Smooth muscle cell (in vitro differentiated cells): ENCODE data around the gene RFT1. TPM values are rescaled to one million over a fixed set of nuclear protein-coding genes. Genes with fewer than 3 reads are reported as not detected.

Experiments used
- DNase-seq: peaks from one replicate; lab custom pipeline; 2025; ENCODE audit not compliant: unreplicated experiment; lab: John Stamatoyannopoulos, UW
- H2AFZ ChIP-seq: fragments of 200-600 bp; sonication (generic); 2 replicates; pipeline ENCODE4 v1.6.0; 2016; ENCODE audit warnings: antibody characterized with exemption, low read depth, mild to moderate bottlenecking
- H3F3A ChIP-seq: fragments of 200-600 bp; sonication (generic); 2 replicates; pipeline ENCODE4 v1.6.0; 2017; ENCODE audit warnings: antibody characterized with exemption, low read depth
- H3K27ac ChIP-seq: fragments of 200-600 bp; sonication (generic); 2 replicates; pipeline ENCODE4 v1.5.1; 2016; ENCODE audit warnings: low read depth, mild to moderate bottlenecking
- H3K27me3 ChIP-seq: fragments of 200-600 bp; sonication (generic); 2 replicates; pipeline ENCODE4 v1.6.1; 2016; ENCODE audit warnings: low read depth, mild to moderate bottlenecking
- H3K36me3 ChIP-seq: fragments of 200-600 bp; sonication (generic); 2 replicates; pipeline ENCODE4 v1.5.1; 2016; ENCODE audit warnings: low read depth
- H3K4me1 ChIP-seq: fragments of 200-600 bp; sonication (generic); 2 replicates; pipeline ENCODE4 v1.5.1; 2016; ENCODE audit warnings: low read depth
- H3K4me2 ChIP-seq: fragments of 200-600 bp; sonication (generic); 2 replicates; pipeline ENCODE4 v1.6.0; 2016; ENCODE audit warnings: mild to moderate bottlenecking
- H3K4me3 ChIP-seq: fragments of 200-600 bp; sonication (generic); 2 replicates; pipeline ENCODE4 v1.5.1; 2016; ENCODE audit warnings: mild to moderate bottlenecking
- H3K79me2 ChIP-seq: fragments of 200-600 bp; sonication (generic); 2 replicates; pipeline ENCODE4 v1.6.0; 2016; ENCODE audit warnings: low read depth, mild to moderate bottlenecking
- H3K9ac ChIP-seq: fragments of 200-600 bp; sonication (generic); 2 replicates; pipeline ENCODE4 v1.6.0; 2016; ENCODE audit warnings: low read depth
- H3K9me3 ChIP-seq: fragments of 200-600 bp; sonication (generic); replicated peaks from 2 replicates; pipeline ENCODE4 v1.5.1; 2016; ENCODE audit warnings: low read depth
- H4K20me1 ChIP-seq: fragments of 200-600 bp; sonication (generic); 2 replicates; pipeline ENCODE4 v1.6.0; 2016; ENCODE audit warnings: low read depth
- WGBS: methylation state at CpG from one replicate; pipeline ENCODE4 v1.1.7; 2016; ENCODE audit warnings: low lambda C conversion rate; 5-methylcytosine and 5-hydroxymethylcytosine counted together
- polyA plus RNA-seq: library from polyadenylated mRNA; unstranded; fragments of >200 nt; fragmentation: Nextera tagmentation; extraction: Ambion mirVana; gene quantifications from 2 replicates; pipeline ENCODE4 v1.2.1, GENCODE V29; 2016
- total RNA-seq: library from RNA; depleted of rRNA; stranded (reverse); fragments of >200 nt; gene quantifications from 2 replicates; pipeline ENCODE4 v1.2.3, GENCODE V29; 2014
- TF ChIP-seq, protein P1 (sequence below): fragments of 200-600 bp; sonication (generic); IDR thresholded peaks from 2 replicates; pipeline ENCODE4 v1.5.1; 2017; ENCODE audit warnings: borderline replicate concordance, mild to moderate bottlenecking, antibody characterized with exemption; ENCODE audit not compliant: insufficient read depth, poor library complexity, severe bottlenecking

Gene RFT1
- total and polyA plus RNA-seq, 2 experiments from 2014 or later = 13.3 to 25.7 TPM

DNA sequence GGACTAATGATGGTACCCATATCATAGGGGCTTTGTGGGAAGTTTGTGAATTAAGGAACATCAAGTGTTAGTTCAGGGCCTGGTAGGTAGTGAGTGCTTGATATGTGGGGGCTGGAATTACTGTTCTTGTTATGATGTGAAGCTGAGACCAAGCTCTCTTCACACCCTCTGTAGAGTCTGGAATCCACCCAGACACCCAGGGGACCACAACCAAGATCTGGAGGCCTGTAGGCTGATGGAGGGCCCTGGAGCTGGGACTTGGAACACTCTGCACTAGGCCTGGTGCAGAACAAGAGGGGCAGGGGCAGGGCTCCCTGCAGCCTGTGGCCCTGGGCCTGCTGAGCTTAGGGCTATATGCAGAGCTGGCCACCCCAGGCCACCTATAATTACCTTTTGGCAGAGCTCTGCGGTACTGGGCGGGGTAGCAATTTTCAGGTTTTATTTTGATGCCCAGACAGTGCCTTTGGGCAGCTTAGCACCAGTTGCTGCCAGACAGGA lies 17.7 kb upstream of the RFT1 start:
- H3K4me3 ChIP-seq = no peak overlapping the region
- no peaks in the 10 kb centered on the region for H3K79me2 ChIP-seq
- H3K9me3 ChIP-seq = no peaks in the 10 kb centered on the region
- H3K27me3 ChIP-seq = no peaks in the 10 kb centered on the region
- H3K9ac ChIP-seq = no peak overlapping the region
- no peak overlapping the region for H3K4me2 ChIP-seq
- H3K4me1 ChIP-seq = no peaks in the 10 kb centered on the region
- TF ChIP-seq, protein P1, sequence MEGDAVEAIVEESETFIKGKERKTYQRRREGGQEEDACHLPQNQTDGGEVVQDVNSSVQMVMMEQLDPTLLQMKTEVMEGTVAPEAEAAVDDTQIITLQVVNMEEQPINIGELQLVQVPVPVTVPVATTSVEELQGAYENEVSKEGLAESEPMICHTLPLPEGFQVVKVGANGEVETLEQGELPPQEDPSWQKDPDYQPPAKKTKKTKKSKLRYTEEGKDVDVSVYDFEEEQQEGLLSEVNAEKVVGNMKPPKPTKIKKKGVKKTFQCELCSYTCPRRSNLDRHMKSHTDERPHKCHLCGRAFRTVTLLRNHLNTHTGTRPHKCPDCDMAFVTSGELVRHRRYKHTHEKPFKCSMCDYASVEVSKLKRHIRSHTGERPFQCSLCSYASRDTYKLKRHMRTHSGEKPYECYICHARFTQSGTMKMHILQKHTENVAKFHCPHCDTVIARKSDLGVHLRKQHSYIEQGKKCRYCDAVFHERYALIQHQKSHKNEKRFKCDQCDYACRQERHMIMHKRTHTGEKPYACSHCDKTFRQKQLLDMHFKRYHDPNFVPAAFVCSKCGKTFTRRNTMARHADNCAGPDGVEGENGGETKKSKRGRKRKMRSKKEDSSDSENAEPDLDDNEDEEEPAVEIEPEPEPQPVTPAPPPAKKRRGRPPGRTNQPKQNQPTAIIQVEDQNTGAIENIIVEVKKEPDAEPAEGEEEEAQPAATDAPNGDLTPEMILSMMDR = no peak
- H4K20me1 ChIP-seq = no peaks in the 10 kb centered on the region
- H3F3A ChIP-seq = no peaks in the 10 kb centered on the region
- no peak overlapping the region for H2AFZ ChIP-seq
- no peak overlapping the region for H3K27ac ChIP-seq
- DNase-seq = no peak
- 91% methylated on average over 2 of the region's 2 CpGs for WGBS
- H3K36me3 ChIP-seq = no peaks in the 10 kb centered on the region

GRCh38 chr3:53147151-53147902 lies 17.1 kb upstream of the RFT1 start:
- H3K9me3 ChIP-seq = no peaks in the 10 kb centered on the region
- no peak overlapping the region for H2AFZ ChIP-seq
- H4K20me1 ChIP-seq = no peaks in the 10 kb centered on the region
- H3K9ac ChIP-seq = no peak overlapping the region
- H3F3A ChIP-seq = no peaks in the 10 kb centered on the region
- H3K27me3 ChIP-seq = no peaks in the 10 kb centered on the region
- no peak for DNase-seq
- no peak overlapping the region for H3K4me2 ChIP-seq
- TF ChIP-seq, protein P1 = no peak
- no peaks in the 10 kb centered on the region for H3K4me1 ChIP-seq
- 87% methylated on average over 11 of the region's 11 CpGs for WGBS
- H3K4me3 ChIP-seq = no peak overlapping the region
- H3K27ac ChIP-seq = no peak overlapping the region
- H3K79me2 ChIP-seq = no peaks in the 10 kb centered on the region
- no peaks in the 10 kb centered on the region for H3K36me3 ChIP-seq

GRCh38 chr3:53146319-53146891 lies 16.2 kb upstream of the RFT1 start:
- Histone ChIP-seq H3K36me3 (no peaks in the 10 kb centered on the region), H2AFZ (no peak overlapping the region), H4K20me1 (no peaks in the 10 kb centered on the region), H3K4me2 (no peak overlapping the region), H3K9ac (no peak overlapping the region), H3K4me3 (no peak overlapping the region), H3K27me3 (no peaks in the 10 kb centered on the region), H3K9me3 (no peaks in the 10 kb centered on the region), H3K79me2 (no peaks in the 10 kb centered on the region), H3F3A (no peaks in the 10 kb centered on the region), H3K27ac (no peak overlapping the region), H3K4me1 (no peaks in the 10 kb centered on the region)
- DNase-seq = no peak
- 89% methylated on average over 7 of the region's 7 CpGs for WGBS
- TF ChIP-seq, protein P1 = no peak

- Histone ChIP-seq H3F3A (no peaks in the 10 kb centered on the region), H3K9me3 (no peaks in the 10 kb centered on the region), H3K4me1 (no peaks in the 10 kb centered on the region), H3K27ac (no peak overlapping the region), H4K20me1 (no peaks in the 10 kb centered on the region), H3K79me2 (no peaks in the 10 kb centered on the region), H3K9ac (no peak overlapping the region), H3K4me3 (no peak overlapping the region), H3K4me2 (no peak overlapping the region), H3K27me3 (no peaks in the 10 kb centered on the region), H2AFZ (no peak overlapping the region), H3K36me3 (no peaks in the 10 kb centered on the region)
- TF ChIP-seq, protein P1 = no peak
- DNase-seq = no peak
- WGBS = 84% methylated on average over 3 of the region's 3 CpGs
Observed at GRCh38 chr3:53145713-53146080, 15.5 kb upstream of the RFT1 start.
